ENCODE data around the gene CARS1.

GRCh38 chr11:3008746-3009336, 48.4 kb downstream of the CARS1 start:
- TF ChIP-seq CTCF (IDR thresholded peaks at IDR 0.05 in 2 of 3, conservative IDR thresholded peaks at IDR 0.05 in 1 of 3; ENCODE audit: control insufficient read depth in 2 of 3, extremely low read depth in 1 of 3, insufficient read depth in 1 of 3, low read depth in 3 of 3, low read length in 3 of 3) (no peak), BRCA1 (IDR thresholded peaks at IDR 0.05; ENCODE audit: low read depth, low read length) (no peak), USF2 (IDR thresholded peaks at IDR 0.05; ENCODE audit: borderline replicate concordance, low read depth, low read length) (no peak)

Measured in GM12878 (cell line).